CD4-positive, alpha-beta T cell treated with Interleukin-4 for 4 hours (primary cell): ENCODE data around the gene TM7SF2.

Source experiments
- DNase-seq: peaks from one replicate; pipeline ENCODE4 v3.0.0-alpha.2; 2020

TM7SF2 gene

DNA sequence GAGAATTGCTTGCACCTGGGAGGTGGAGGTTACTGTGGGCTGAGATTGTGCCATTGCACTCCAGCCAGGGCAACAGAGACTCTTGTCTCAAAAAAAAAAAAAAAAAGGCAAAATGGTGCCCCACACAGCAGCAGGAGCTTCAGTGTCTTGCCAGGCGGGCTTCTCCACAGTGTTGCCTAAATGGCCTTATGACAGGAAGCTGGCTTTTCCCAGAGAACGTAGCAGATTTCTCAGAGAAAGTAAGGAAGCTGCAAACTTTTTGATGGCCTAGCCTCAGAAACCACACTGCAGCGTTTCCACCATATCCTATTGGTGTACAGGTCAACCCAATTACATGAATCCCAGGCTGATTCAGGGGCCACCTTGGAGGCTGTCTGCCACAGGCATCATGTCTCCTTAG, 45.7 kb downstream of the TM7SF2 start:
- DNase-seq: no peak

DNA sequence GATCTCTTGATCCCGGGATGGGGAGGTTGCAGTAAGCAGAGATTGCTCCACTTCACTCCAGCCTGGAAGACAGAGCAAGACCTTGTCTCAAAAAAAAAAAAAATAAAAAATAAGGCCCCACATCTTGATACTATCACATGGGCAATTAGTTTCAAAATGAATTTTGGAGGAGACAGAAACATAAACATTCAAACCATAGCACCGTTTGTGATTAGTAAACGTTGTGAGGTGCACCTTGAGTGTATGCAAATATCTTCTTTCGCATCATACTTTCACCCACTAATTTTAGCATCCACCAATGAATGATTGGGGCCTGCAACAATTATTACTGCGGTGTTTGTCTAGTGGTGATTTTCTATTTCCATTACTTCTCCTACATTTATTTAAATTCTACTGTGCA, 47.3 kb downstream of the TM7SF2 start:
- DNase-seq: no peak

DNA sequence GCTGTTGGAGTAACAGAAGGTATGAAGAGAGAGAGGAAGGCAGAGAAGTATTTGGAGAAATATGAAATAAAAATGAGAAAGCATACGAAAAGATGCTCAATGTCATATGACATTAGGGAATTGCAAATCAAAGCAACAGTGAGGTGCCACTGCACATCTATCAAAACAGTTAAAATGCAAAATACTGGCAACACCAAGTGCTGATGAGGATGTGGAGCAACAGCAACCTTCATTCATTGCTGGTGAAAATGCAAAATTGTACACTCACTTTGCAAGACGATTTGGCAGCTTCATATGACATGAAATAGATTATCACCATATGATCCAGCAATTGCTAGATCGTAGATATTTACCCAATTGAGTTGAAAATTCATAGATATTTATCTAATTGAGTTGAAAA, 49.0 kb downstream of the TM7SF2 start:
- no peak for DNase-seq

DNA sequence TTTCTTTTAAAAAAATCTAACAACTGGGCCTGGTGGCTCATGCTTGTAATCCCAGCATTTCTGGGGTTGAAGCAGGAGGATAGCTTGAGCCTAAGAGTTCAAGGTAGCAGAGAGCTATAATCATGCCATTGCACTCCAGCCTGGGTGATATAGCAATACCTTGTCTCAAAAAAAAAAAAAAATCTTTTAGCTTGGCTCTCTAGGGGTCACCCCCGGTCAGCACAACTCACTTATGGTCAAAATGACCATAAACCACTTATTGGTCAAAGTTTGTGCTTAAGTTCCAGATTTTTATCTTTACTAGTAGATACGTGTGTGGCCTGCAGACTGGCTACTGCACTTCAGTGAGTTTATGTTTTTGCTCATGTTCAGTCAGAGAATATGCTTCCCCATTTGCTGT, 52.0 kb downstream of the TM7SF2 start:
- no peak for DNase-seq
